Muscle of back (tissue), 13 donors: ENCODE data around the gene SPAG6. TPM values are rescaled to one million over a fixed set of nuclear protein-coding genes. Genes with fewer than 3 reads are reported as not detected.
"Not testable (repeated sequence)": the region's sequence is repeated elsewhere in the genome, so short reads cannot be mapped to it uniquely, and the experiment has no call there.

Source experiments
- DNase-seq, 3 donors: peaks; one replicate each; pipeline versions ENCODE4 v3.0.0 to v3.0.0-alpha.2; 2013
- long read RNA-seq, 9 donors: transcript quantifications; one replicate each; lab custom pipeline, GENCODE V29; 2026
- polyA plus RNA-seq, 10 donors: library from polyadenylated mRNA; unstranded; fragments of 120-200 nt; gene quantifications; one replicate each; pipeline ENCODE4 v1.2.1, GENCODE V29; 2013; ENCODE audit not compliant: insufficient read length in 10 of 10

Gene SPAG6
- 1 to 10 TPM; 2.8 to 9.0 (median 4.5) TPM for polyA plus RNA-seq
- long read RNA-seq, donor 1: 0 reads
- long read RNA-seq, donor 2, partial matches to known transcripts: 0 of 1 reads
- long read RNA-seq, donor 2, other reads (novel, unspliced or antisense): 0 of 1 reads
- long read RNA-seq, donor 3: 0 reads
- long read RNA-seq, donor 4: 0 reads
- long read RNA-seq, donor 5: 0 reads
- long read RNA-seq, donor 6: 0 reads
- long read RNA-seq, donor 7: 0 reads
- long read RNA-seq, donor 8: 0 reads
- long read RNA-seq, donor 9: 0 reads

DNA sequence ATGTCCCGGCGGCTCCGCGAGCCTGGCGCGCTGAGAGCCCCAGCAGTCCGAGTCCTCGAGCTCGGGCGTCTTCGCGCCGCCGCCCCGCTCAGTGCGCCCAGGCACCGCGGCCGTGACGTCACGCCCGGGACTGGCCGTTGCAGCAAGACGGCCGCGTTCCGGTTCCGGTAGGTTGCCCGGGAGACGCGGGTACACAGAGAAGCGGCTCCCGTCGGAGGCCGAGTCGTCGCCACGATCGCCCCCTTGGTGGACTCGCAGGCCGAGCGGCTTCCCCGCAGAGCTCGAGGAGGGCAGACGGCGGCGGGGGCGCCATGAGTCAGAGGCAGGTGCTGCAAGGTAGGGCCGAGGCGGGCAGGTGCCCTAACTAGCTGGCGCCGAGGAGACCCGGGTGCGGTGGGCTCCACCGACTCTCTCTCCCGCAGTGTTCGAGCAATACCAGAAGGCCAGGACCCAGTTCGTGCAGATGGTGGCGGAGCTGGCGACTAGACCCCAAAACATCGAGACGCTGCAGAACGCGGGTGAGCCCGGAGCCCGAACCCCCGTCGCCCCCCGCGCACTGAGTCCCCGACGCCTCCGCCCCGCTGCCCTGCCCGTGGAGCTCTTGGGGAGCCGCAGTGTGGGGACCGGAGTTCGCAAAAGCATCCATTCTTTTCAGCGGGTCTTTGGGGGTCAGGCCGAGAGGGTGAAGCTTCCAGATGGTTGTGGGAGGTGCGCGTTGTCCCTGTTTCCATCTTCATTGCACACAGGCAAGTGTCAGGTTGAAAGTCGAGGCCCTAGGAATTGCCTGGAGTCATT lies at the start of gene SPAG6:
TSS of gene SPAG6 (plus strand) at position 196 of the 795 bp plus-strand sequence. CDS start at position 312, 116 bp downstream.
- peak in 1 of 3 donors; percentile 29 for DNase-seq

DNA sequence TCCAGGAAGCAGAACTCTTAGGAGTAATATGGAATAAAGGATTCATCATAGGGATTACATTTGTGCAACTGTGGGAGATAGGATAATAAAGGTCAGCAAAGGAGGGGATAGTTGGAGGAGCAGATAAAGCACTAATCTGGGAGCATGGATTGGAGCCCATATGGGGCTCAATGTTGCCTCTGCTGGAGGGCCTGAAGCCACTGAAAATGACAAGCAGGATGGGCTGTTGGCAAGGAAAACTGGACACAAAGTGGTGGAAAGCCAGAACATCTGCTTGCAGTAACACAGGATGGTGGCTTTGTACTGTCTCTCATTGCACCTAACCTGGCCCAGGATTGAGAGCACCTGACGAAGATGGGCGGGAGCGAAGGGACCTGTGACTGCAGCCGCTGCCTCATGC lies 44.1 kb upstream of the SPAG6 start:
- DNase-seq: no peak

DNA sequence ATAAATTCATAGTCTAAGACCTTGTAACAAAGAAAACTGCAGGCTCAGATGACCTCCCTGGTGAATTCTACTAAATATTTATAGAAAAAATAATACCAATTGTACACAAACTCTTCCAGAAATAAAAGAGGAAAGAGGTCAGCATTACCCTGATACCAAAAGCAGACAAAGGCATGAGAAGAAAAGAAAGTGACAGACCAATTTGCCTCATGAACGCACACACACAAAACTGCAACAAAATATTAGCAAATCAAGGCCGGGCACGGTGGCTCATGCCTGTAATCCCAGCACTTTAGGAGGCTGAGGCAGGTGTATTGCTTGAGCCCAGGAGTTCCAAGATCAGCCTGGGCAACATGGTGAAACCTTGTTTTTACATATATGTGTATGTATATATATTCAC lies 41.8 kb upstream of the SPAG6 start:
- no peak for DNase-seq

DNA sequence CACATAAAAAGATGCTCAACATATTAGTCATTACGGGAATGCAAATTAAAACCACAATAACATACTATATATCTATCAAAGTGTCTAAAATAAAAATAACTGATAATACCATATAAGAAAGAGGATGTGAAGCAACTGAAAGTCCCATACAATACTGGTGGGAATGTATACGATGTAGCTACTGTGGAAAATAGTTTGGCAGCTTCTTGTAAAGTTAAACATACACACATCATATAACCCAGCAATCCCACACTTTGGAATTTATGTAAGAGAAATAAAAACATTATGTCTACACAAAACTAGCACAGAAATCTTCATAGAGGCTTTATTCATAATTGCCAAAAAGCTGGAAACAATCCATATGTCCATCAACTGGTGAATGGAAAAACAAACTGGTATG lies 39.6 kb upstream of the SPAG6 start:
- DNase-seq: no peak

DNA sequence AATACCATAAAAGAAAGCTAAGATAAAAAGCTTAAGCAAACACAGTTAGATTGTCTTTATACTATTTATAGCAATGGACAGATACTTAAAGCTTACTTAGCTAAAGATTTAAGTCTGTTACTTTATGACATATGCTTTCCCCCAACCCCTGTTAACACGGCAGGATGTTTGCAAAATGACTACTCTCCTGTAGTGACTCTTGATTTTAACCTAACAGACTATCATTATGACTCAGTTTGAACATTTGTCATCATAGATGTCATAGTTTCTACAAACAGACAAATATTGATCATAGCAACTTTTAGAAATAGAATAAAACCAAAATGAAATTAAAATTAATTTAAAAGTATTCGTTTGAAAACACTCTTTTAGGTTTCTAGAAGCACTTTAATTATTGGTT lies 36.9 kb upstream of the SPAG6 start:
- DNase-seq: no peak

DNA sequence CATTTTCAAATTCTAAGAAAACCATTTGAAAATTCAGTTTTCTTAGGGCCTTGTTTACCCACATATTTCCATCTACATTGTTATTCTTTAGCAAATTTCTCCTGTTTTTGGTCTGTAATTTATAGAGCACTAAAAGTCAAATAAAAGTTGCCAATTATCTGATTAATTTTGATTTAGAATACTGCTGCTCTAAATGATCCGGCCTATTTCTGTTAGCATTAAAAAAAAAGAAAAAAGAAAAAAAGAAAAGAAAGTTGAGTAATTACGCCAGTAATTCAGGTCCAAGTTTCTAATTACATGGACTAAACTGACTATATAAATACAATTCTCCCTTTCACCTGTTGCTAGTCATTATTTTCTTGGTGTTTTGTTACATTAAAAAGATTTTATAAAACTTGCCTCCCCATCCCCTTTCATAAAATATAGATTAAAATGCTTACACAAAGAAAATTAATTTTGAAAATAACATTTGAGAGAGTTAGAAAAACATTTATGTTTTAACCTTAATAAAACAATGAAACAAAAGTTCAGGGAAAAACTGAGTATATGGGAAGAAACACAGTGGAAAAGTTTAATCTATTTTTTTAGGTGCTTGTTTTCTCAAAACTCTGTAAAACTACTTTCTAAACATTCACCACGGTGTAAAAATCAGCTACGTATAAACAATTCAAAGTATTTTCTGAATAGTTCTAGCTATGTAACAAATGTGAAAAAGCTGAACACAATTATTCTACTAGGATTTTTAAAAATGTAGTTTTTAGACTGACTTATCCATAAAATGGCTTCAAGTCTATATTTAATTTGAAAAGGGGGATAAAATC lies 35.9 kb upstream of the SPAG6 start:
- no peak for DNase-seq

DNA sequence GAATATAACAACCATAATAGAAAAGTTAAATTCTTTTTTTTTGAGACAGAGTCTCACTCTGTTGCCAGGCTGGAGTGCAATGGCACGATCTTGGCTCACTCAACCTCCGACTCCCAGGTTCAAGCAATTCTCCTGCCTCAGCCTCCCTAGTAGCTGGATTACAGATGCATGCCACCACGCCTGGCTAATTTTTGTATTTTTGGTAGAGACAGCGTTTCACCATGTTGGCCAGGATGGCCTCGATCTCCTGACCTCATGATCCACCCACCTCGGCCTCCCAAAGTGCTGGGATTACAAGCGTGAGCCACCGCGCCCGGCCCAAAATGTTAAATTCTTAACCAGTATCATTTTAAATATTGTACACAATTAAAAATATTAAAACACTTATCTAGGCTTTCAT lies 35.3 kb upstream of the SPAG6 start:
- not testable (repeated sequence) for DNase-seq

DNA sequence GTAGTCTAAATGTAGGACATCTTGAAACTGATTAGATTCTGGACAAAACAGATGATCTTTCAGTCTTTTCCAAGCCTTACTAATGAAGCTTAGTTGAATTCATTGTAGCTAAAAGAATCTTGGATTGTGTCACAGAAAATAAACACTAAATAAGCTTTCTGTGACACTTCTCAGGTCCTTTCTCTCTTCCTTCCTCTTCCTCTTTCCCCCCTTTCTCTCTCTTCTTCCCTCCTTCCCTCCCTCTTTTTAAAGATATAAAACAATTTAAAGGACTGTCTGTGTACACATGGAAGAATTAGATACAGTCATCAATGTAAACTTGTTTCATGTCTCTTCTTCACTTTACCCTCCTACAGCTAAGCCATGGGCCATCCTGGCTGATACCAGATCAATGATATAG lies 34.4 kb upstream of the SPAG6 start:
- DNase-seq: no peak

DNA sequence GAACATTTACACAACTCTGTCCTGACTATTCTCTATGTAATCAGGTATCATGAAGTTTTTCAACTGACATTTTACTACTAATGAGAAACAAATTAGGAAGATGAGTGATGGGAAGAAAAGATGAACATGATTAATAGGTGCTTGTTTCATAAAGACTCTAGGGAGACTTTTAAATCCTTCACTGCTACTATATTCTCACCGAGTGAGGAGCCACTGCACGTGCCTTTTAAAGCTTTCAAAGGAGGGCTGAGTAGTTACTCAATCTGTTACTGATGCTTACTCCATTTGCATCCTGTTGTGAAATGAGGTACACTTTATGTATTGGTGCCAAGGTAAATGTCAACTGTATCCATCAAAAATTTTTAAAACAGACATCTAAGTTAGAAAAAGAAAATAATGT lies 30.4 kb upstream of the SPAG6 start:
- DNase-seq: no peak

DNA sequence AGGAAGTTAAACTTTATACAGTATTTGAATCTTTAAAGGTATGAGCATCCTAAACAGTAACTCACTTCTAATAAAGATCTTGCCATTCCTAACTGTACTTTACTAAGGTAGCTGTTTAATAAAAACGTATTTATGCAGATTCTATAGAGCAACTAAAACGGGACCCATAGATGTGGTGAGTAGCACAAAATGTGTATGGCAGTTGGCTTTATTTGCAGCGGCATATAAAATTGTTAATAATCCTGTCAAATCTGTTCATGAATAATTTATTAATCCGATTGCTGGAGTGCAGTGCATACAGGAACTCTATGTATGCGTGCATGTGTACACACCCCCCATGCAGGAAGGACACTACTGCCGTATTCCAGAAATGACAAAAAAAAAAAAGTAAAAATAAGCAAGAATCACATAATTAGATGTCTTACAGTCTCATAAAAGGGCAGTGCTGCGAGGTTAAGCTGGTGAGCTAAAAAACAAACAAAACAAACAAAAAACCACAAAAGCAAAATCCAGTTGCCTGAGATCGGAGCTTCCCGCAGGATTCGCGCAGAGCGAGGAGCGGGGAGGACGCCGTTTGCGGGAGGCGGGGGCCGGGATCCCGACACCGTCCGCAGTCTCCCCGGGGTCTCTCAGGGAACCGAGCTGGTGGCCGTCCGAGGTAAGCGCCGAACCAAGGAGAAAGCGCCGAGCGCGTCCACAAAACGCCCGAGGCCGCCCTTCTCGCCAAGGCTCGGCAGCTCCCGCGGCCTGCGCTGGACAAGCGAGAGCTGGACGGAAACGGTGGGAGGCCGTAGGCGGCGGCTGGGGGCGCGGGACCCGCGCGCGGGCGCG lies 29.6 kb upstream of the SPAG6 start:
- no peak for DNase-seq

DNA sequence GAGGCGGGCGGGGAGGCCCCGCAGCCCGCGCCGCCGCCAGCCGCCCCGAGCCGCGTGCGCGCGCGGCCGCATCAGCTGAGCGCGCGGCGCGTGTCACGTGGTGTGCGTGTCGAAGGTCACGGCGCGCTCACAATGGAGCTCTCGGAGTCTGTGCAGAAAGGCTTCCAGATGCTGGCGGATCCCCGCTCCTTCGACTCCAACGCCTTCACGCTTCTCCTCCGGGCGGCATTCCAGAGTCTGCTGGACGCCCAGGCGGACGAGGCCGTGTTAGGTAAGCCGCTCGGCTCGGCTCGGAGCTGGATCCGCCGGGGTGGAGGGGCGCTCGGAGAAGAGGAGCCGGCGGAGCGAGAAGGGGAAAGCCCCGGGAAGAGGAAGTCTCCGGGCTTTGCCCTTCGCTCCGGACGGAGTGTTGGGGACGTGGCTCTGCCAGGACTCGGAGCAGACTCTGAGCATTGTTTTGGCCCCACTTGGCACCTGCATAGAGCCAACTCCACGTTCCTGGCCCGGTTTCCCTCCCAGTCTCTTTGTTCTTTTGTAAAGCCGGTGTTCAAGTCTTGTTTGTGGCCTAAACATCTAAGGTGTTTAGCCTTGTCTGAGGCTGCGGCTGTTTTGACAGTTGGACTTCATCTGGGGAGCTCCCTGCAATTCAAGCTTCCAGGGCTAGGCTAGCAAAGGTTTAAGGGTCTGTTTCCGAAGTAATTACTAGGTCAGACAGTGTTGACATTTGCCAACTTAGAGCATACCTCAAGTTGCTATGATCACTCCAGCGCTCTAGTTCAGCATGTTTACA lies 28.8 kb upstream of the SPAG6 start, which contains the start of gene COMMD3:
TSS of gene COMMD3 (plus strand) at position 103 of the 790 bp plus-strand sequence. CDS start at position 133, 30 bp downstream.
- peak; percentile 92 to 97 (median 95) for DNase-seq

DNA sequence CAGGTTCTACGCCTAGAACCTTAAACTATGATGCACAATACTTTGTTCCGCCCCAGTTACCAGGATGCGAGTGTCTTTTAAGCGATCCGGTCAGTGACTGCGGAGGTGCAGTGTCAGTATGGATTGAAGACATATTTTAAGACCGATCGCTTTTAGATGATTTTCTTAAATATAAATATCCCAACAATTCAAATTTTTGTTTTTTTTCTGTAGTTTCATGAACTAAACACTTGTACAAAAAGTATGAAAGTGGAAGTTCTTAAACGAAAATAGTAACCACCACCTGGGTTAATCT lies 28.3 kb upstream of the SPAG6 start:
- no peak for DNase-seq

DNA sequence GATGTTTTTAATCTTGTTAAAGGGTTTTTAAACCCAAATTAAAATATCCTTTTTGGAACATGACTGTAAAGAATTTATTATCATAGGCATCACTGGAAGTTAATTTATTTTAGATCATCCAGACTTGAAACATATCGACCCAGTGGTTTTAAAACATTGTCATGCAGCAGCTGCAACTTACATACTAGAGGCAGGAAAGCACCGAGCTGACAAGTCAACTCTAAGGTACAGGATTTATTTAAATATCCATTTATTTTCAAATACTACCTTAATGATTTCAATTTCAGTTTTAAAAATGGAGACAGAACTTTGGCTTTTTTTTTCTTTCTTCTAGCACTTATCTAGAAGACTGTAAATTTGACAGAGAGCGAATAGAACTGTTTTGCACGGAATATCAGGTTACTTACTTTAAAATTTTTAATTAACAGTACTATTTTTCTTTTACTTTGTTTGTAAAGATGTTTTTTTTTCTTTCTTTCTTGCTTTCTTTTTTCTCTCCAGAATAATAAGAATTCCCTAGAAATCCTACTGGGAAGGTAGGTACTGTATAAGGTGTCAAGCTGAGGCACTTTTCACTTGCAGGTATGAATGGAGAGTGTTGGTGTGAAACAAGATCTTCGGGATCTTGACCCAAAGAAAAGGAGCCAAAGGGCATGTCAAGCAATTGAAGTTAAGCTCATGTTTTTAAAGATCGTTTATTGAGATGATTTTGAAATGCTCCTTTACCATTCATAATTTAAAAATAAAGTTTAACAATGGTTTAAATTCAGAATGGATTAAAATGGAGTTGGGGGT lies 27.3 kb upstream of the SPAG6 start:
- DNase-seq: no peak

DNA sequence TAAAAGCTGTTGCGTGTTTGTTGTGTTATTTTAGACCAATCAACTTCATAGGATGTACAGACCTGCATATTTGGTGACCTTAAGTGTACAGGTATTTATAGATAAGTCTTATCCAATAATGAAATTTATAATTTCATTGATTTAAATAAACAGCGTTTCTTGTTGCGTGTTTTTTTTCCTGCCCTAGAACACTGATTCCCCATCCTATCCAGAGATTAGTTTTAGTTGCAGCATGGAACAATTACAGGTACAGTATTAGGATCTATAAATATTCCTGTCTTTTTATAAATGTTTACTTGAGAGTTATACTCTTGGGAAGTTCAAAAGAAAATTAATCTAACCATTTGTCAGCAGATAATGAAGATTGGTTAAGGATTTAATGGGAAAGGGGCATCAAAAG lies 26.5 kb upstream of the SPAG6 start:
- no peak for DNase-seq

DNA sequence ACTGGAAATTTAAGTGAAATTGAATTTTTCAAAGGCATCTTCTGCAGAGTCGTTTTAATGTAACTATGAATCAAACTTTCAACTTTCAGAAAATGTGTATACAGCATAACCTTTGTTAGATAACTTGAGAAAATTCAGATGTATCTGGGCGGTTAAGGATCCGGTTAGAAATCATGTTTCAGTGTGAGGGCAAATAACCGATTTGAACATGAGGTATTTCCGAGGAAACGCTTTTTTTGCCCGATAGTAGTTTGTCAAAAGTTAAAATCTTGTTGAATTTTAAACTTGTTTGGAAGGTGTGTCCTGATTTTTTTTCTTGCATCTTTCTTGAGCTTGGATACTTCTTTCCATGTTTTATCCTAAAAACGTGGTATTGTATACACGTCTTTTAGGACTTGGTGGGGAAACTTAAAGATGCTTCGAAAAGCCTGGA lies 25.7 kb upstream of the SPAG6 start:
- no peak for DNase-seq

DNA sequence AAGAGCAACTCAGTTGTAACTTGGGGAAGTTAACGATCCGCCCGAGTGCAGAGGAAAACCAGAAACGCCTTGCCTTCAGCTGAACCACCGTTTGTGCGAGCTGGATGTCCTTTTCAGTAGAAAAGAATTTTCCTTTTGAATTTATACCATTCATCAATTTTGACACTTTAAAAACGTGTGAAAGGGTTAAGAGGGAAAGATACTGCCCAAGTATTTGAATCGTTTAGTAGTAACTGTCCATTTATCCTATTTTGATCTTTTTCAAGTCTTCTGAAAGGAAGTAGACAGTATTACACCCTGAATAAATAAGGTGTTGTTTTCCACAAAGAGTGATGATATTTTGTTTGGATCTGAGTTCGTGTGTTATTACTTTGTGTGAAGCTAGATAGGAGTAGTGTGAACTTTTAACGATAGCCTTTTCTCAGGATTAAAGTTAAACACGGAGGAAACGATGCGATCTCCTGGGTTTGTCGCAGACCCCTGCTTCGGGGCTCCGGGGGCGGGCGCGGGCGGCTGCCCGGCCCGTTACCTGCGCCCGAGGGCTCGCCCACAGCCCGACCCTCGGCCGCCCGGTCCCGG lies 25.2 kb upstream of the SPAG6 start:
- peak in 2 of 3 donors; percentile 13 to 65 for DNase-seq

DNA sequence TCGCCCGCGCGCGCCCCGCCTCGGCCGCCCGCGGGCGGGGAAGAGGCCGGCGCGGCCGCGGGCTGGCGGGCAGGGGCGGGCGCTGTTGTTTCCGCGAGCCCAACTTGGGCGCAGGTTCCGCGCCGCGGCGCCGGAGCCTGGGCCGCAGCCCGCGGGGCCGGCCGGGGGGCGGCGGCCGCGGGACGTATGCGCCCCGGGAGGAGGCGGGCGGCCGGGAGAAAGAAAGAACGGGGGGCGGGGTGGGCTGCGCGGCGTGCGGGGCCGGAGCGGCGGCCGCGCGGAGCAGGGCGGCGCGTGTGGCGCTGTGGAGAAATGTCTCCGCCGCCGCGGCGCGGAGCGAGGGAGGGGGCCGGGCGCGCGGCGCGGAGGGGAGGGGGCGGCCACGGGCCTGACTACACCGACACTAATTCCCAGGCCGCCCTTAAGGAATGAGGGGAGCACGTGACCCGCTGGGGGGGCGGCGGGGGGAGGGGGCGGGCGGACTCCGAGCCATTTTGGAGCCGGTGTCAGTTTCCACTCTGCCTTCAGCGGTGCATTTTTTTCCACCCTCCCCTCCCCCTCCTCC lies 24.6 kb upstream of the SPAG6 start, which contains the start of gene BMI1:
TSS of gene BMI1 (plus strand) at position 509 of the 565 bp plus-strand sequence. CDS start 5,351 bp downstream, outside the sequence.
- peak; percentile 82 to 88 (median 88) for DNase-seq

DNA sequence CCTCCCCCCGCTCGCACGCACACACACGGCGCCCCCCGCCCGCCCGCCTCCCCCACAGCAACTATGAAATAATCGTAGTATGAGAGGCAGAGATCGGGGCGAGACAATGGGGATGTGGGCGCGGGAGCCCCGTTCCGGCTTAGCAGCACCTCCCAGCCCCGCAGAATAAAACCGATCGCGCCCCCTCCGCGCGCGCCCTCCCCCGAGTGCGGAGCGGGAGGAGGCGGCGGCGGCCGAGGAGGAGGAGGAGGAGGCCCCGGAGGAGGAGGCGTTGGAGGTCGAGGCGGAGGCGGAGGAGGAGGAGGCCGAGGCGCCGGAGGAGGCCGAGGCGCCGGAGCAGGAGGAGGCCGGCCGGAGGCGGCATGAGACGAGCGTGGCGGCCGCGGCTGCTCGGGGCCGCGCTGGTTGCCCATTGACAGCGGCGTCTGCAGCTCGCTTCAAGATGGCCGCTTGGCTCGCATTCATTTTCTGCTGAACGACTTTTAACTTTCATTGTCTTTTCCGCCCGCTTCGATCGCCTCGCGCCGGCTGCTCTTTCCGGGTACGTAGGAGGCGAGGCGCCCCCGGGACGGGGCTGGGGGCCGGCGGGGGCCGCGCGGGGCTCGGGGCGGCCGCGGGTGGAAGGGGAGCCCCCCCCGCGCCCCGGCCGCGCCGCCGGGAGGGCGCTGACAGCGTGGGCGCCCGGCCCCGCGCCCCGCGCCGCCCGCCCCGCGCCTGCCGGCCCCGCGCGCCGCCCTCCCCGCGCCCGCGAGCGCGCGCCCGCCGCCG lies 24.0 kb upstream of the SPAG6 start:
- DNase-seq: peak; percentile 71 to 95 (median 82)
